Breast epithelium (tissue), 3 donors: ENCODE data around the gene FAM234A.

Experiments used
- POLR2A ChIP-seq: fragments of 450-650 bp; IDR thresholded peaks from one replicate; pipeline ENCODE4 v1.6.1; 2016; ENCODE audit warnings: antibody characterized with exemption, mild to moderate bottlenecking, moderate library complexity
- TF ChIP-seq, protein P1 (sequence below), 3 donors: fragments of 450-650 bp; IDR thresholded peaks; one replicate each; pipeline ENCODE4 v1.5.1; 2016 to 2017; ENCODE audit warnings: antibody characterized with exemption in 3 of 3, mild to moderate bottlenecking in 3 of 3, moderate library complexity in 3 of 3

DNA sequence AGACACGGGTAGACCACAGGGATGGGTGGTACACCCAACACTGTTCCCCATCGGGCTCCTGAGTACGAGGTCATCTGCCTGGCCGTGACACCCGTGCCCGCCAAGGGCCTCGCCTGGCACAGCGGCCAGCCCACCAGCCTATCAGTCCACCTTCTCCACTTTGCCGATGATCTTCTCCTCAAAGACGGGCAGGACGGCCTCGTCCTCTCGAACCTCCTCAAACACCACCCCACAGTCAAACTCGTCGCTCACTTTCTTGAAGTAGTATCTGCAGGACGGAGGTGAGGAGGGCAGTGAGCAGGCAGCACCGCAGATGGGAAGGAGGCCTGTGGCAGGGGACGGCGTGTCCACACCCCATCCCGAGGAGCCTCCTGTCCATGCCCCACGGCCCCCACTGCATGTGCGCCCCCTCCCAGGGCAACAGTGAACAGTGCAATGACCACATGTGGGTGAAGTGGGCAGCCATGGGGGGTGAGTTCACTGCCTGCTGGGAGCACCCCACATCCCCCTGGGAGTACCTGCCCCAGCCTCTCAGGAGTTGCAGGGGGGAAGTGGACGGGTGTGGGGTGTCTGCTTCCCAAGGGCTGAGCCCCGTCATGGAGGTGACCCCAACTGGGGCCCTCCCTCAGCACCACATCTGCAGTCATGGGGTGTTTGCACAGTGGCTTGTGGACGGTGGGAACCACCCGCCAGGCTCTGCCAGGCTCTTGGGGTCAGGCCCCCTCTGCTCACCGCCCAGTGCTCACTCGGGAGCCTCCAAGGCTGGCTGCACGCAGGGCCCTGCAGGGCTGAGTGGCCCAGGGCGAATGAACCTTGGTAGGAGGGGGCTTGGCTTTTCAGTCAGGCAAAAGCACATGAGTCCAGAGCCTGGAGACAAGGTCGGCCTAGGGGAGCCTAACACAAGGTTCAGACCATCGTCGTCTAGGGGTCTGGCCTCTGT lies 53.6 kb downstream of the FAM234A start:
- TF ChIP-seq, protein P1, sequence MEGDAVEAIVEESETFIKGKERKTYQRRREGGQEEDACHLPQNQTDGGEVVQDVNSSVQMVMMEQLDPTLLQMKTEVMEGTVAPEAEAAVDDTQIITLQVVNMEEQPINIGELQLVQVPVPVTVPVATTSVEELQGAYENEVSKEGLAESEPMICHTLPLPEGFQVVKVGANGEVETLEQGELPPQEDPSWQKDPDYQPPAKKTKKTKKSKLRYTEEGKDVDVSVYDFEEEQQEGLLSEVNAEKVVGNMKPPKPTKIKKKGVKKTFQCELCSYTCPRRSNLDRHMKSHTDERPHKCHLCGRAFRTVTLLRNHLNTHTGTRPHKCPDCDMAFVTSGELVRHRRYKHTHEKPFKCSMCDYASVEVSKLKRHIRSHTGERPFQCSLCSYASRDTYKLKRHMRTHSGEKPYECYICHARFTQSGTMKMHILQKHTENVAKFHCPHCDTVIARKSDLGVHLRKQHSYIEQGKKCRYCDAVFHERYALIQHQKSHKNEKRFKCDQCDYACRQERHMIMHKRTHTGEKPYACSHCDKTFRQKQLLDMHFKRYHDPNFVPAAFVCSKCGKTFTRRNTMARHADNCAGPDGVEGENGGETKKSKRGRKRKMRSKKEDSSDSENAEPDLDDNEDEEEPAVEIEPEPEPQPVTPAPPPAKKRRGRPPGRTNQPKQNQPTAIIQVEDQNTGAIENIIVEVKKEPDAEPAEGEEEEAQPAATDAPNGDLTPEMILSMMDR (IDR thresholded peaks at IDR 0.05): no peak
- no peak for TF ChIP-seq POLR2A
